ENCODE results near the gene SLC30A2. TPM values are rescaled to one million over a fixed set of nuclear protein-coding genes. Genes with fewer than 3 reads are reported as not detected.

The SLC30A2 gene
- total RNA-seq, 2 donors from 2014 or later: not detected

DNA sequence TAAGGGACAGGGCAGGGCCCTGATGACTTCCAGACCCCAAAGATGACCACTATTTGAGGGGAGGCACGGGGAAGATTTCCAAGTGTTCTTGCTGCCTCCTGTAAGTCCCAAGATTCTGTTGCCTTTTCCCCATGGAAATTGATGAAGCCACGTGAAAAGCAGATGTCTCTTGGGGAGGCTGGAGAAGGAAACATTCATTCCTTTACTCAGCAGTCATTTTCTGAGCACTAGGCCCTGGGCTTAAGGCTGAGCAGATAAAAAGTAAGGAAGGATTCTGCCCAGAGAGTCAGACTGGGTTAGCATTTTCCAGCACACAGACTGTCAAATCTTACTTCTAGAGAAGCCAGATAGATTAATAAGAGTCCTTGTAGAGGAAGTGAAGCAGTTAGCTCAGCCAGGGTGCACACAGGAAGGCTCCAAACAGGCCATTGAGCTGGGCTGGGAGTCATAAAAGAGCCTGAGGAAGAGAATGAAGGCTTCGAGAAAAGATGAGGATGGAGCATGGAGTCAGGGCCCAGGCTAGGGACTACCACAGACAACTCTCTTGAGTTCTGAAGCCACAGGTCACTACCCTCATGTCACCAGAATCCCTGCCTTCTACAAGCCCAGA is 14.2 kb downstream of the SLC30A2 start:
- H3K4me1 Mint-ChIP-seq: peaks cover 17% of the 10 kb centered on the region
- H3K27me3 Mint-ChIP-seq: peaks cover 30% of the 10 kb centered on the region

DNA sequence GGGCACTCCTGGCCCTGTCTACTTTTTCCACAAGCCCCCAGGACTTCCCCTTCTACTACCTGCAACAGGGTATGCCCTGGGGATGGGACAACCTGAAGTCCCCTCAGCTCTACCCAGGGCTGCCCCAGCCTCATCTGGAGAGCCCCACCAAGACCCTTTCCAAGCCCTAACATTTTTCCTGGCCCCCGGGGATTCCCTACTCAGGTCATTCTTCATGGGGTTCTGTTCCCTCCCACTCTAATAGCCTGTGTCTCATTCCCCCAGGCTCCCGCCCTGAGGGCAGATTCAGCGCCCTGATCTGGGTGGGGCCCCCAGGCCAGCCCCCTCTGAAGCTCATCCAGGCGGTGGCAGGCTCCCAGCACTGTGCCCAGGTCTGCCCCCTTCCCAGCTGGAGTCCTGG is 14.7 kb downstream of the SLC30A2 start:
- Mint-ChIP-seq H3K4me1 (peaks cover 17% of the 10 kb centered on the region), H3K4me3 (no peak overlapping the region), H3K27me3 (peaks cover 25% of the 10 kb centered on the region), H3K36me3 (ENCODE audit: low read depth) (no peaks in the 10 kb centered on the region), H3K27ac (no peak overlapping the region)
- ATAC-seq: no peak
- no peak for DNase-seq
- H3K9me3 ChIP-seq (ENCODE audit: control insufficient read depth, low read length, poor library complexity, severe bottlenecking): no peaks in the 10 kb centered on the region

More for the DNA sequence above, 14.2 kb downstream of the SLC30A2 start:
- DNase-seq (no peak), ATAC-seq (no peak)
- Mint-ChIP-seq H3K4me3 (no peak overlapping the region), H3K36me3 (ENCODE audit: low read depth) (no peaks in the 10 kb centered on the region), H3K27ac (no peak overlapping the region)
- no peaks in the 10 kb centered on the region for H3K9me3 ChIP-seq (ENCODE audit: control insufficient read depth, low read length, poor library complexity, severe bottlenecking)

- no peak overlapping the region for H3K4me3 Mint-ChIP-seq
- H3K36me3 Mint-ChIP-seq (ENCODE audit: low read depth): no peaks in the 10 kb centered on the region
- H3K9me3 ChIP-seq (ENCODE audit: control insufficient read depth, low read length, poor library complexity, severe bottlenecking): no peaks in the 10 kb centered on the region
- ATAC-seq (no peak), DNase-seq (no peak)
- peaks cover 23% of the 10 kb centered on the region for H3K27me3 Mint-ChIP-seq
- peaks cover 10% of the 10 kb centered on the region for H3K4me1 Mint-ChIP-seq
- no peak overlapping the region for H3K27ac Mint-ChIP-seq
These were observed 15.9 kb downstream of the SLC30A2 start for GRCh38 chr1:26029864-26030481.

GRCh38 chr1:26029054-26029863 is 16.7 kb downstream of the SLC30A2 start:
- H3K9me3 ChIP-seq (ENCODE audit: control insufficient read depth, low read length, poor library complexity, severe bottlenecking): no peaks in the 10 kb centered on the region
- Mint-ChIP-seq H3K27me3 (peaks cover 20% of the 10 kb centered on the region), H3K4me1 (peaks cover 5% of the 10 kb centered on the region), H3K36me3 (ENCODE audit: low read depth) (no peaks in the 10 kb centered on the region), H3K27ac (no peak overlapping the region), H3K4me3 (no peak overlapping the region)
- no peak for DNase-seq
- no peak for ATAC-seq

DNA sequence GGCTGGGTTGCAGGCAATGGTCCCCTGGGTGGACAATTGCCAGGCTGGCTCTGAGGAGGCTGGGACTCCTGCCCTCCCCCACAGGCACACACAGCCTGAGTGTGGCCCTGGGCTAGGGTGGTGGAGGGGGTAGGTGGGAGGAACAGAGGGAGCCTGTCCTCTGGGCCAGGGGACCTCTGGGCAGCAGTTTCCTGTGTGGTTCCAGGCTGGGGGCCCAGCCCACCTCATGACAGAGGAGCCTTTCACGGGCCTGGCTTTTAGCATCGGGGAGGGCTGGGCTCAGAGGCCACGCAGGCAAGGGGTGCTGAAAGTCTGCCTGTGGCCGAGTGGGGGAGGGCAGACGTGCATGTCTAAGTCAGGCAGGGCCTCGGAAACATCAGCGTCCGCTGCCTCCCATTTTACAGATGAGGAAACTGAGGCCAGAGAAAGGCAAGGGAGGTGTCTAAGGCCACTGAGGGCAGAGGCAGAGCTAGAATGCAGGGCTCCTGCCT is 17.4 kb downstream of the SLC30A2 start:
- Mint-ChIP-seq H3K27me3 (peaks cover 18% of the 10 kb centered on the region), H3K27ac (no peak overlapping the region), H3K4me3 (no peak overlapping the region), H3K36me3 (ENCODE audit: low read depth) (no peaks in the 10 kb centered on the region), H3K4me1 (peaks cover 5% of the 10 kb centered on the region)
- ATAC-seq: no peak
- no peaks in the 10 kb centered on the region for H3K9me3 ChIP-seq (ENCODE audit: control insufficient read depth, low read length, poor library complexity, severe bottlenecking)
- DNase-seq: no peak

DNA sequence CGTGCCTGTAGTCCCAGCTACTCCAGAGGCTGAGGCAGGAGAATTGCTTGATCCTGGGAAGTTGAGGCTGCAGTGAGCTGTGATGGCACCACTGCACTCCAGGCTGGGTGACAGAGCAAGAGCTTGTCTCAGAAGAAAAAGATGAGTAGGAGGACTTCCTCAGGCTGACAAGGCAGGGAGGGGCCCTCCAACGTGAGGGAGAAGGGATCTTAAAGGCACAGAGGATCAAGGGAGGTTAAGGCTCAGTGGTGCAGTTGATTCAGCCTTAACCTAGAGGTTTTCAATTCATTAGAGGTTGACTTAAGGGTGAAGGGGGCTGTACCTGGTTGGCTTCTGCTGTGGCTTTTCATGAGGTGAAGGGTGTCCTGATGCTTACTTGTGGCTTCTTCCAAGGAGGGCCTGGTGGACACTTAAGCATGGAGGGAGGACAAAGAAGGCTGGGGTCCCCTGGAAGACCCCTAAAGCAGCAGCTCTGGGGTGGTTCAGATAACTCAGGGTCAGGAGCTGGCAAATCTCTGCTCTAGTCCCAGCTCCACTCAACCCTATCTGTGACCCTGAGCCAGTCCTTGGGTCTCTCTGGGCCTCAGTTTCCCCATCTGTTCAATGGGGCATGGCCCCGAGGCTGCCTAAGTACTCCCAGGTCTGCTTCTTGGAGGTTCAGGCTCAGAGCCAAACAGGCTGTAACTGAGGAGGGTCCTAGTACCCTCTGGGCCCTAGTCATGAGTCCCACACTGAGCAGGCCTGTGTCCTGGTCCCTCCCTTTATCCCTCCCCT is 18.0 kb downstream of the SLC30A2 start:
- Mint-ChIP-seq H3K4me3 (no peak overlapping the region), H3K4me1 (peaks cover 5% of the 10 kb centered on the region)

GRCh38 chr1:26025517-26025916 is 20.4 kb downstream of the SLC30A2 start:
- Mint-ChIP-seq H3K36me3 (ENCODE audit: low read depth) (no peaks in the 10 kb centered on the region), H3K4me1 (peaks cover 5% of the 10 kb centered on the region), H3K27ac (no peak overlapping the region), H3K4me3 (no peak overlapping the region), H3K27me3 (peaks cover 2% of the 10 kb centered on the region)
- DNase-seq (no peak), ATAC-seq (no peak)
- H3K9me3 ChIP-seq (ENCODE audit: control insufficient read depth, low read length, poor library complexity, severe bottlenecking): no peaks in the 10 kb centered on the region

More for the DNA sequence above, 18.0 kb downstream of the SLC30A2 start:
- DNase-seq (no peak), ATAC-seq (no peak)
- Mint-ChIP-seq H3K27ac (no peak overlapping the region), H3K27me3 (peaks cover 18% of the 10 kb centered on the region), H3K36me3 (ENCODE audit: low read depth) (no peaks in the 10 kb centered on the region)
- H3K9me3 ChIP-seq (ENCODE audit: control insufficient read depth, low read length, poor library complexity, severe bottlenecking): no peaks in the 10 kb centered on the region

GRCh38 chr1:26025060-26025459 is 20.9 kb downstream of the SLC30A2 start:
- DNase-seq (no peak), ATAC-seq (no peak)
- Mint-ChIP-seq H3K36me3 (ENCODE audit: low read depth) (no peaks in the 10 kb centered on the region), H3K27ac (no peak overlapping the region), H3K27me3 (no peaks in the 10 kb centered on the region), H3K4me3 (no peak overlapping the region), H3K4me1 (peaks cover 5% of the 10 kb centered on the region)
- H3K9me3 ChIP-seq (ENCODE audit: control insufficient read depth, low read length, poor library complexity, severe bottlenecking): no peaks in the 10 kb centered on the region

- Mint-ChIP-seq H3K27me3 (peaks cover 5% of the 10 kb centered on the region), H3K4me1 (peaks cover 5% of the 10 kb centered on the region), H3K36me3 (ENCODE audit: low read depth) (no peaks in the 10 kb centered on the region), H3K27ac (no peak overlapping the region), H3K4me3 (no peak overlapping the region)
- DNase-seq (no peak), ATAC-seq (no peak)
- H3K9me3 ChIP-seq (ENCODE audit: control insufficient read depth, low read length, poor library complexity, severe bottlenecking): no peaks in the 10 kb centered on the region
These were observed 22.1 kb downstream of the SLC30A2 start for GRCh38 chr1:26023826-26024225.

GRCh38 chr1:26023009-26023408 is 22.9 kb downstream of the SLC30A2 start:
- Mint-ChIP-seq H3K27ac (no peak overlapping the region), H3K36me3 (ENCODE audit: low read depth) (no peaks in the 10 kb centered on the region), H3K27me3 (peaks cover 9% of the 10 kb centered on the region), H3K4me3 (no peak overlapping the region), H3K4me1 (peaks cover 5% of the 10 kb centered on the region)
- no peak for DNase-seq
- ATAC-seq: no peak
- no peaks in the 10 kb centered on the region for H3K9me3 ChIP-seq (ENCODE audit: control insufficient read depth, low read length, poor library complexity, severe bottlenecking)

GRCh38 chr1:26022404-26022779 is 23.5 kb downstream of the SLC30A2 start:
- ATAC-seq: no peak
- H3K4me1 Mint-ChIP-seq: peaks cover 2% of the 10 kb centered on the region
- no peak overlapping the region for H3K4me3 Mint-ChIP-seq
- DNase-seq: no peak
- H3K27me3 Mint-ChIP-seq: peaks cover 9% of the 10 kb centered on the region
- no peaks in the 10 kb centered on the region for H3K36me3 Mint-ChIP-seq (ENCODE audit: low read depth)
- no peak overlapping the region for H3K27ac Mint-ChIP-seq
- no peaks in the 10 kb centered on the region for H3K9me3 ChIP-seq (ENCODE audit: control insufficient read depth, low read length, poor library complexity, severe bottlenecking)

DNA sequence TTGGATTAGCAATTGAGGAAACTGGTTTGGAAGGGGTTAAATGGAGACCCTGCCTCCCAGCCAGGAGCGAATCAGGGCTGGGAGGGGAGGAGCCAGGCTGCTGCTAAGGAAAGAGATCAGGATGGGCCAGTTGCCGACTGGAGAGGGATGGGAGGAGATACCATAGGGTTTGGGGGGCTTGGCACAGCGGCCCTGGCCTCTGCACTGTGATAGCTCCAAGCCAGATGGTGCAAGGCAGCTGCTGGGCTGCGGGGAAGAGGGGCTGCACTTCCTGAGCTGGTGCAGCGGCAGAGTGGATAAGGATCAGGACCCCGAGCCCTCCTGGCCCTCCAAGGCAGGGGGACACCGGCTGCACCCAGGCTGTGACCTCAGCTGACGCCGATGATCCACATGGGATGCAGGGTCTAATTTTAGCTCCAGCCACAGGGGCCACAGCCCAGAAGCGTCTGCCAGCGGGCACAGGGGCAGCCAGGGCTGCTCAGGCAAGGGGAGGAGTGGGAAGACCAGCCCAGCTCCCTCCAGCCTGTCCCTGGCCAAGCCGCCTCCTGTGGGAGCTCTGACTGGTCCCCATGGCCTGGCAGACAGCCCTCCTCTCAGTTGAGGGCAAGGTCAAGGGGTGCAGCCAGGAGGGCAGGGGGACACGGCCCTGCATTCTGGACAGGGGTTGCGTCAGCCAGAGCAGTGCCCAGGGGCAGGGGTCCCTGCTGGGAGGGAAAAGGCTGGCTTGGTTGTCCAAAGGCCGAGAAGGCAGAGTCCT is 24.1 kb downstream of the SLC30A2 start, which contains the start of gene EXTL1:
Gene EXTL1 (plus strand): TSS at position 129 of the 757 bp plus-strand sequence. CDS start 872 bp downstream, outside the sequence.
- Mint-ChIP-seq H3K36me3 (ENCODE audit: low read depth) (no peaks in the 10 kb centered on the region), H3K4me3 (no peak within 1 kb of the TSS), H3K4me1 (peaks cover 1% of the 10 kb centered on the region), H3K27me3 (peaks cover 9% of the 10 kb centered on the region), H3K27ac (no peak within 1 kb of the TSS)
- DNase-seq: no peak
- no peak for ATAC-seq
- H3K9me3 ChIP-seq (ENCODE audit: control insufficient read depth, low read length, poor library complexity, severe bottlenecking): no peaks in the 10 kb centered on the region
